GM12878 (cell line): Measurements from ENCODE around the gene MRTFB. TPM values are rescaled to one million over a fixed set of nuclear protein-coding genes. Genes with fewer than 3 reads are reported as not detected.

Experiments
- ATF7 ChIP-seq: fragments of 450-650 bp; IDR thresholded peaks from 2 replicates; pipeline ENCODE4 v1.6.1; 2016; ENCODE audit warnings: low read depth, mild to moderate bottlenecking
- EP300 ChIP-seq, 2 experiments: fragments of 150-350 bp in 1 of 2; IDR thresholded peaks; 2 replicates each; pipeline ENCODE4 v1.6.1; 2011 to 2012; ENCODE audit warnings: low read depth in 2 of 2, low read length in 2 of 2, borderline replicate concordance in 1 of 2, improper control_type of control experiment in 1 of 2, inconsistent platforms in 1 of 2; ENCODE audit not compliant: control insufficient read depth in 1 of 2
- MEF2A ChIP-seq: IDR thresholded peaks from 2 replicates; pipeline ENCODE4 v1.6.1; 2011; ENCODE audit warnings: low read depth, mild to moderate bottlenecking, low read length, moderate library complexity; ENCODE audit not compliant: insufficient read depth
- MTA2 ChIP-seq: fragments of 450-650 bp; IDR thresholded peaks from 2 replicates; pipeline ENCODE4 v1.6.1; 2016; ENCODE audit warnings: low read depth, mild to moderate bottlenecking, moderate library complexity
- NFIC ChIP-seq: IDR thresholded peaks from 2 replicates; pipeline ENCODE4 v1.6.1; 2012; ENCODE audit warnings: low read depth, mild to moderate bottlenecking, inconsistent platforms, low read length, moderate library complexity
- SUPT20H ChIP-seq: IDR thresholded peaks from 2 replicates; pipeline ENCODE4 v1.6.1; 2011; ENCODE audit warnings: low read depth, mild to moderate bottlenecking, low read length, moderate library complexity, borderline replicate concordance; ENCODE audit not compliant: control insufficient read depth
- polyA plus RNA-seq, 11 experiments: library from polyadenylated mRNA; depleted of rRNA in 4 of 11; unstranded in 6 of 11; stranded (reverse) in 5 of 11; fragments of >200 nt; fragmentation: Nextera tagmentation in 4 of 11; fragmentation: Illumina TruSeq in 1 of 11; extraction: Ambion mirVana in 4 of 11; extraction: Trizol in 1 of 11; gene quantifications; 1 replicate in 1 of 11; 2 replicates in 10 of 11; pipeline versions ENCODE4 v1.2.1 to v1.2.3, GENCODE V29; 2011 to 2016; ENCODE audit warnings: inconsistent platforms in 2 of 11, missing spikeins in 2 of 11, low read depth in 1 of 11
- total RNA-seq, 4 experiments: library from RNA; depleted of rRNA in 3 of 4; stranded (reverse); fragments of >200 nt in 3 of 4; fragmentation: Illumina TruSeq in 1 of 4; extraction: Trizol in 1 of 4; gene quantifications; 2 replicates each; pipeline versions ENCODE4 v1.2.1 to v1.2.3, GENCODE V29; 2013 to 2021
- TF ChIP-seq, protein P1 (sequence below): fragments of 450-650 bp; conservative IDR thresholded peaks from 2 replicates; pipeline ENCODE4 v1.6.1; 2017; ENCODE audit warnings: mild to moderate bottlenecking, moderate library complexity
- TF ChIP-seq, protein P2 (sequence below): IDR thresholded peaks from 2 replicates; pipeline ENCODE4 v1.6.1; 2012; ENCODE audit warnings: improper control_type of control experiment, low read depth, low read length; ENCODE audit not compliant: insufficient replicate concordance
- TF ChIP-seq, protein P3 (sequence below): IDR thresholded peaks from 2 replicates; pipeline ENCODE4 v1.6.1; 2012; ENCODE audit warnings: low read length, inconsistent platforms

The MRTFB gene
- total and polyA plus RNA-seq, 10 of the 15 experiments (the other 5 are each of a cell fraction or from before 2014, with no cell fraction given) = 2.1 to 14.3 (median 8.0) TPM

DNA sequence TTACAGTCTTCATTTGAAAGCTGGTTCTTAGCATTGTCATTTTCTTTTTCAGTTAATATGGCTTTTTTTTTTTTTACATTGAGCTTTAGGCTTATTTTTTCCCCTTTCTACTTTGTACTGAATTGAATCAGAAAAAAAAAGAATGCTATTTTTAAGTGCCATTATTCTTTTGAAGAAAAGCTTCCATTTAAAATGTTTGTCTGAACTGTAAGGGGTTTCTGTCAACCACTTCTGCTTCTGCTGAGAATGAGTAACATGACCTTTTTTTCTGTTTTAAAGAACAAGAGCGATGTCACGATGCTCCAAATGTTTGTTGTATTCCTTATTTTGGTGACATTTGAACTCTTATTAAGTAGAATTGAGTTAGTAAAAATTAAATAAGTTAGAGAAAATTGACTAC is 50.0 kb downstream of the MRTFB start (continued):
- TF ChIP-seq, protein P1, sequence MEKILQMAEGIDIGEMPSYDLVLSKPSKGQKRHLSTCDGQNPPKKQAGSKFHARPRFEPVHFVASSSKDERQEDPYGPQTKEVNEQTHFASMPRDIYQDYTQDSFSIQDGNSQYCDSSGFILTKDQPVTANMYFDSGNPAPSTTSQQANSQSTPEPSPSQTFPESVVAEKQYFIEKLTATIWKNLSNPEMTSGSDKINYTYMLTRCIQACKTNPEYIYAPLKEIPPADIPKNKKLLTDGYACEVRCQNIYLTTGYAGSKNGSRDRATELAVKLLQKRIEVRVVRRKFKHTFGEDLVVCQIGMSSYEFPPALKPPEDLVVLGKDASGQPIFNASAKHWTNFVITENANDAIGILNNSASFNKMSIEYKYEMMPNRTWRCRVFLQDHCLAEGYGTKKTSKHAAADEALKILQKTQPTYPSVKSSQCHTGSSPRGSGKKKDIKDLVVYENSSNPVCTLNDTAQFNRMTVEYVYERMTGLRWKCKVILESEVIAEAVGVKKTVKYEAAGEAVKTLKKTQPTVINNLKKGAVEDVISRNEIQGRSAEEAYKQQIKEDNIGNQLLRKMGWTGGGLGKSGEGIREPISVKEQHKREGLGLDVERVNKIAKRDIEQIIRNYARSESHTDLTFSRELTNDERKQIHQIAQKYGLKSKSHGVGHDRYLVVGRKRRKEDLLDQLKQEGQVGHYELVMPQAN = no peak
- TF ChIP-seq, protein P2, sequence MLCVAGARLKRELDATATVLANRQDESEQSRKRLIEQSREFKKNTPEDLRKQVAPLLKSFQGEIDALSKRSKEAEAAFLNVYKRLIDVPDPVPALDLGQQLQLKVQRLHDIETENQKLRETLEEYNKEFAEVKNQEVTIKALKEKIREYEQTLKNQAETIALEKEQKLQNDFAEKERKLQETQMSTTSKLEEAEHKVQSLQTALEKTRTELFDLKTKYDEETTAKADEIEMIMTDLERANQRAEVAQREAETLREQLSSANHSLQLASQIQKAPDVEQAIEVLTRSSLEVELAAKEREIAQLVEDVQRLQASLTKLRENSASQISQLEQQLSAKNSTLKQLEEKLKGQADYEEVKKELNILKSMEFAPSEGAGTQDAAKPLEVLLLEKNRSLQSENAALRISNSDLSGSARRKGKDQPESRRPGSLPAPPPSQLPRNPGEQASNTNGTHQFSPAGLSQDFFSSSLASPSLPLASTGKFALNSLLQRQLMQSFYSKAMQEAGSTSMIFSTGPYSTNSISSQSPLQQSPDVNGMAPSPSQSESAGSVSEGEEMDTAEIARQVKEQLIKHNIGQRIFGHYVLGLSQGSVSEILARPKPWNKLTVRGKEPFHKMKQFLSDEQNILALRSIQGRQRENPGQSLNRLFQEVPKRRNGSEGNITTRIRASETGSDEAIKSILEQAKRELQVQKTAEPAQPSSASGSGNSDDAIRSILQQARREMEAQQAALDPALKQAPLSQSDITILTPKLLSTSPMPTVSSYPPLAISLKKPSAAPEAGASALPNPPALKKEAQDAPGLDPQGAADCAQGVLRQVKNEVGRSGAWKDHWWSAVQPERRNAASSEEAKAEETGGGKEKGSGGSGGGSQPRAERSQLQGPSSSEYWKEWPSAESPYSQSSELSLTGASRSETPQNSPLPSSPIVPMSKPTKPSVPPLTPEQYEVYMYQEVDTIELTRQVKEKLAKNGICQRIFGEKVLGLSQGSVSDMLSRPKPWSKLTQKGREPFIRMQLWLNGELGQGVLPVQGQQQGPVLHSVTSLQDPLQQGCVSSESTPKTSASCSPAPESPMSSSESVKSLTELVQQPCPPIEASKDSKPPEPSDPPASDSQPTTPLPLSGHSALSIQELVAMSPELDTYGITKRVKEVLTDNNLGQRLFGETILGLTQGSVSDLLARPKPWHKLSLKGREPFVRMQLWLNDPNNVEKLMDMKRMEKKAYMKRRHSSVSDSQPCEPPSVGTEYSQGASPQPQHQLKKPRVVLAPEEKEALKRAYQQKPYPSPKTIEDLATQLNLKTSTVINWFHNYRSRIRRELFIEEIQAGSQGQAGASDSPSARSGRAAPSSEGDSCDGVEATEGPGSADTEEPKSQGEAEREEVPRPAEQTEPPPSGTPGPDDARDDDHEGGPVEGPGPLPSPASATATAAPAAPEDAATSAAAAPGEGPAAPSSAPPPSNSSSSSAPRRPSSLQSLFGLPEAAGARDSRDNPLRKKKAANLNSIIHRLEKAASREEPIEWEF = peak; percentile 34
- TF ChIP-seq MEF2A = peak; percentile 51; the same call in 1 of the 2 replicates
- no peak for TF ChIP-seq SUPT20H
- TF ChIP-seq, protein P3, sequence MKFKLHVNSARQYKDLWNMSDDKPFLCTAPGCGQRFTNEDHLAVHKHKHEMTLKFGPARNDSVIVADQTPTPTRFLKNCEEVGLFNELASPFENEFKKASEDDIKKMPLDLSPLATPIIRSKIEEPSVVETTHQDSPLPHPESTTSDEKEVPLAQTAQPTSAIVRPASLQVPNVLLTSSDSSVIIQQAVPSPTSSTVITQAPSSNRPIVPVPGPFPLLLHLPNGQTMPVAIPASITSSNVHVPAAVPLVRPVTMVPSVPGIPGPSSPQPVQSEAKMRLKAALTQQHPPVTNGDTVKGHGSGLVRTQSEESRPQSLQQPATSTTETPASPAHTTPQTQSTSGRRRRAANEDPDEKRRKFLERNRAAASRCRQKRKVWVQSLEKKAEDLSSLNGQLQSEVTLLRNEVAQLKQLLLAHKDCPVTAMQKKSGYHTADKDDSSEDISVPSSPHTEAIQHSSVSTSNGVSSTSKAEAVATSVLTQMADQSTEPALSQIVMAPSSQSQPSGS = 0 out of 2 replicates have a peak, but pooled peaks have one; percentile 38
- peak; percentile 51; the same call in 1 of the 2 replicates for TF ChIP-seq MTA2
- peak; percentile 71 for TF ChIP-seq NFIC
- TF ChIP-seq EP300 (IDR thresholded peaks at IDR 0.05; ENCODE audit: borderline replicate concordance in 1 of 2, control insufficient read depth in 1 of 2, low read depth in 2 of 2, low read length in 2 of 2) = peak in 1 of 2 experiments; percentile 24; a peak in 1 of 4 replicates
- 0 out of 2 replicates have a peak, but pooled peaks have one; percentile 20 for TF ChIP-seq ATF7
- TF ChIP-seq, all 136 proteins: peak for 16
